DMS53 treated with DMSO at 0.1 percent for 48 hours (cell line): ENCODE data around the gene OR2AT4.

Source experiments
- DNase-seq: peaks from one replicate; lab custom pipeline; 2025; ENCODE audit not compliant: unreplicated experiment; lab: John Stamatoyannopoulos, UW

The OR2AT4 gene

DNA sequence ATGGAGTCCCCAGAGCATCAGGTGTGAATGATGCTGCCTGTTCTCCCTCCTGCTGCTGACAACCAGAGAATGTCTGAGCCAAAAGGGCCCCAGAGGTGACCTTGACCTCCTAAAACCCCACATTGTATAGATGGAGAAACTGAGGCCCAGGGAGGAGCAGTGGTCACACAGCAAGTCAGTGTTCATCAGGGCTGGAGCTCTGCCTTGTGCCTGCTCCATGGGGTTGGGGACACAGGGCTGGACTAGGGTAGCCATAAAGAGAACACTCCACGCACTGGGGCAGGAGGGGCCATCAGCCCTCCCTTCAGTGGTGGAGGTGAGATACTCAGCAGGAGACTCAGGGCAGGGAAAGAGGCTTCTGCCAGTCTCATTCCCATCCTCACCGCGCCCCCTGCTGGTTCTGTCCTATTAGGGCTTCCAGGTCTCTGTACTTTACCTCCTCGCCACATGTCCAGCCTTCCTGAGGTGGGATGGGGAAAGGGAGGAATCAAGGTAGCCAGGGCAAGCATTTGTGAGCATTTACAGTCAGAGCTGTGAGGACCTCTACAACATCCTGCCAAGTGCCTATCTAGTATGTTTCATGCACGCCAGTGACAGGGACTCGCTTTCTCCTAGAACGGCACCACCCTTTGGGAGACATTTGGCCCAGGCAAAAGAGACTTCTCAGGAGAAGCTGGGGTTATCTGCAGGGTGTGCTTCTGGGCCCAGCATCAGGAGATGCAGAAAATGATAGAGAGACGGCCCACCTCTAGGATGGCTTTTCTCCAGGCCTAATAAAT lies 64.7 kb downstream of the OR2AT4 start:
- peak; percentile 90 for DNase-seq
